Activated T-helper 17 cell treated with anti-CD3 and anti-CD28 coated beads, Interleukin-2, amount 50 U/mL, for 72 hours (primary cell): ENCODE results near the gene UGT8. TPM values are rescaled to one million over a fixed set of nuclear protein-coding genes. Genes with fewer than 3 reads are reported as not detected.
"Not testable (repeated sequence)": the region's sequence is repeated elsewhere in the genome, so short reads cannot be mapped to it uniquely, and the experiment has no call there.

Source experiments
- ATAC-seq: fragments of 150-1000 bp; cut with Tn5 transposase; replicated peaks from 2 replicates; pipeline ENCODE4 v1.10.0; 2021; ENCODE audit warnings: mild to moderate bottlenecking, moderate library complexity
- H3K27ac Mint-ChIP-seq: one replicate; pipeline ENCODE4 v1.8.0; 2022; ENCODE audit warnings: mixed read lengths
- H3K27me3 Mint-ChIP-seq: one replicate; pipeline ENCODE4 v1.8.0; 2022; ENCODE audit warnings: mixed read lengths
- H3K36me3 Mint-ChIP-seq: one replicate; pipeline ENCODE4 v1.8.0; 2022; ENCODE audit warnings: low read depth, mild to moderate bottlenecking, mixed read lengths
- H3K4me1 Mint-ChIP-seq: one replicate; pipeline ENCODE4 v1.8.0; 2022; ENCODE audit warnings: mixed read lengths
- H3K4me3 Mint-ChIP-seq: one replicate; pipeline ENCODE4 v1.8.0; 2022; ENCODE audit warnings: mild to moderate bottlenecking, mixed read lengths
- H3K9me3 Mint-ChIP-seq: one replicate; pipeline ENCODE4 v1.8.0; 2022; ENCODE audit warnings: mixed read lengths
- total RNA-seq, 2 donors: library from RNA; stranded (reverse); gene quantifications; one replicate each; pipeline ENCODE4 v1.2.3, GENCODE V29; 2022

The UGT8 gene
- total RNA-seq, 2 donors from 2014 or later, result 0.82 to 1.4 TPM

DNA sequence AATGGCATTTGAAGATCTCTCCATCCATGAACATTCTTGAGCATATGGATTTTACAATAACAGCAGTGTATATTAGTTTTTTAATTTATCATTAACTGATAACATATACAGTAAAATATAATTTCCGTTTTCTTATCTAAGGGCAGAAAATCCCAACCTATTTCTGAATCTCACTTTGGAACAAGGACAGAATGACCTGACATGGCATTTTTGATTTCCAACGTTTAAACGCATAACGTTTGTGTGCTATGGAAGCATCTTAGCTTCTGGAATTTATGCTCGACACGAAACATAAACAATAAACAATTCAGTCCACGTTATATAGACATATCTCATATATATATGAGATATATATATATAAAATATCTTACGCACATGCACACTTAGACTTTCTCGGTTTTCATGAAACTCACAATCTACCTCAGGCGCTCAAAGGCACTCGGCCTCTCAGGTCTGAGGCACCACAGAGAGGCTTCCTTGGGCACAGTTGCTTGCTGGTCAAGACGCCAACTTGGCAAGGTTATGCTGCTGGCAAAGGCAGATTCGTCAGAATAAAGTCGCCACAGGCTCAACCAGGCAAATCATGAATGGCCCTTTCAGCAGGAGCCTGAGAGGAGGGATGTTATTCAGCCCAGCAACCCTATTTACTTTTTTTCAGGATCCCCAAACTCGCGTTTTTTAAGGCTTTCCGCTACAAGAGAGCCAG is 1.0 kb upstream of the UGT8 start:
- Mint-ChIP-seq H3K36me3 (no peaks in the 10 kb centered on the region), H3K27me3 (peaks cover 29% of the 10 kb centered on the region), H3K4me3 (peak overlapping the region; percentile 70)

DNA sequence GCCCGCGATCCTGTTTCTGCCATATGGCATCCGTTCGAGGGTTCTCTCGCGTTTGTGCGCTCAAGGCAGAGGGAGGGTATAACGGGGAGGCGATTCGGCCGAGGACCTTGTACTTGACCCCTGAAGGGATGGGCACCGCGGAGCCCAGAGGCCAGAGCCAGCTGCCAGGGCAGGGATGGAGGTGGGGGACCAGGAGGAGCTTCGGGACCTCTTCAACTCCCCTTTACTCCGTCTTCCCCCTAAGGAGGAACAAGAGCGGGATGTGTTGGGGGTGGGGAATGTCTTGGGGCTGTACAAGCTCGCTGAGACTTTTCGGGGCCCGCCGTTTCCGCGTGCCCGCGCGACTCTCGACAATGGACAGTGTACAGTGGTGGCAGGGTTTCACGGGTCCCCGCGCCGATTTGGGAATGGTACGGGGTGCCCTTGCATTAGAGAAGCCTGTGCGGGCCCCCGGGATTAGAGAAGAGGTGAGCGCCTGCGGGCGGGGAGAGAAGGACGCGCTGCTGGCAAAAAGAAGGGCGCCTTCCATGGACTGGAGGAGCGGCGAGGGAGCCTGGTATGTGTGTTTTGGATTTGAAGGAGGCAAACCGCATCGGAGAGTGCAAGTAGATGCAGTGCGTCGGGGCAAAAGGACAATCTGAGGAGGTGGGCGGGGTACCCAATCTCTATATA is 760 bp downstream of the UGT8 start:
- H3K27me3 Mint-ChIP-seq, result peaks cover 24% of the 10 kb centered on the region
- H3K36me3 Mint-ChIP-seq, result no peaks in the 10 kb centered on the region
- peak; percentile 5 for ATAC-seq
- H3K9me3 Mint-ChIP-seq, result no peaks in the 10 kb centered on the region
- no peak overlapping the region for H3K27ac Mint-ChIP-seq
- H3K4me1 Mint-ChIP-seq, result no peaks in the 10 kb centered on the region
- H3K4me3 Mint-ChIP-seq, result peak overlapping the region; percentile 70

More for the DNA sequence above, 1.0 kb upstream of the UGT8 start:
- H3K9me3 Mint-ChIP-seq, result no peaks in the 10 kb centered on the region
- H3K4me1 Mint-ChIP-seq, result no peaks in the 10 kb centered on the region
- H3K27ac Mint-ChIP-seq, result no peak overlapping the region
- no peak for ATAC-seq

DNA sequence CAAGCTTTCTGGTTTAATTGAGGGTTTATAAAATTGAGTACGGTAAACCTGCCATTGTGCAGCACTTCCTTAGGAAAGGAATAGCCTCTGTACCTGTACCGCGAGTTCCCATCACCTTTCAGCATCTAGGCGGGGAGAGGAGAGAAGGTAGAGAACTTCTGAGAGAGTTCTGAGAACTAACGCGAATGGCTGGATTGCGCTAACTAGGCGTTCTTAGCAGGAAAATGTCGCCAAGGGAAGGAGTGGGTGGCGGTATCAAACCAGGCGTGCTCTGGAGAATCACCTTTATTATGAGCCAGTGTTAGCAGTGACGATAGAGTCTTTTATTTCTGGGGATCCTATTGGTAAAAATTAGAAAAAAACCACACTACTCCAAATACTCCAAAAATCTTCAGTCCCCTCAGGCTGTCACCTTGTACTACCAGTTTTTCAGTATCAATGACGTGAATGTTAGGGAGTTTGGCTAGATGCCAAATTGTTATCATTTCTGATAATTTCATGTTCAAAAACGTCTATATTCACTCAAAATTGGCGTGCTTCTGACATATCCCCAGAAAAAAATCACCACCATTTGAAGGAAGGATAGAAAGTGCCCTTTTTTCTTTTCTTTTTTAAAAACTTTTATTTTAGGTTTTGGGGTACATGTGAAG is 1.4 kb downstream of the UGT8 start:
- Mint-ChIP-seq H3K27me3 (peaks cover 24% of the 10 kb centered on the region), H3K4me1 (no peaks in the 10 kb centered on the region), H3K4me3 (peak overlapping the region; percentile 70), H3K27ac (no peak overlapping the region), H3K9me3 (no peaks in the 10 kb centered on the region), H3K36me3 (no peaks in the 10 kb centered on the region)
- ATAC-seq, result peak; percentile 23

DNA sequence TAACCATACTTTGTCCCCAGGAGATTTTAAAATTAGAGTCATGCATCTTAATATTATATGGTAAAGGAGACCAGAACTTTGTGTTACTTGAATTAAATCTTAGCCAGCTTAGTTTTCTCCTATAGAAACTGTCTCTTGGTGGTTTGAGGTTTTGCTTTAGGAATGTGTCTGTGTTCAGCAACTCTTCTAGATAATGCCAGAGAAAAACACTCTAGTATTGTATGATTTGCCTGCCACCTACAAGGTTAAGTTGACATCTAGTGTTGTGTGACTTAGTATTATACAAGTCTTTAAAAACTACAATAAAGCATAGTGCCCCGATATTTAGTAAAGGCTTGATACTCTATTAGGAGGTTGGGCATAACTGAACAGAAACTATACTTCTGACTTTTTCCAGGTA is 2.1 kb downstream of the UGT8 start:
- no peak for ATAC-seq
- peak overlapping the region; percentile 70 for H3K4me3 Mint-ChIP-seq
- no peaks in the 10 kb centered on the region for H3K36me3 Mint-ChIP-seq
- no peaks in the 10 kb centered on the region for H3K9me3 Mint-ChIP-seq
- H3K4me1 Mint-ChIP-seq, result no peaks in the 10 kb centered on the region
- no peak overlapping the region for H3K27ac Mint-ChIP-seq
- peaks cover 24% of the 10 kb centered on the region for H3K27me3 Mint-ChIP-seq

DNA sequence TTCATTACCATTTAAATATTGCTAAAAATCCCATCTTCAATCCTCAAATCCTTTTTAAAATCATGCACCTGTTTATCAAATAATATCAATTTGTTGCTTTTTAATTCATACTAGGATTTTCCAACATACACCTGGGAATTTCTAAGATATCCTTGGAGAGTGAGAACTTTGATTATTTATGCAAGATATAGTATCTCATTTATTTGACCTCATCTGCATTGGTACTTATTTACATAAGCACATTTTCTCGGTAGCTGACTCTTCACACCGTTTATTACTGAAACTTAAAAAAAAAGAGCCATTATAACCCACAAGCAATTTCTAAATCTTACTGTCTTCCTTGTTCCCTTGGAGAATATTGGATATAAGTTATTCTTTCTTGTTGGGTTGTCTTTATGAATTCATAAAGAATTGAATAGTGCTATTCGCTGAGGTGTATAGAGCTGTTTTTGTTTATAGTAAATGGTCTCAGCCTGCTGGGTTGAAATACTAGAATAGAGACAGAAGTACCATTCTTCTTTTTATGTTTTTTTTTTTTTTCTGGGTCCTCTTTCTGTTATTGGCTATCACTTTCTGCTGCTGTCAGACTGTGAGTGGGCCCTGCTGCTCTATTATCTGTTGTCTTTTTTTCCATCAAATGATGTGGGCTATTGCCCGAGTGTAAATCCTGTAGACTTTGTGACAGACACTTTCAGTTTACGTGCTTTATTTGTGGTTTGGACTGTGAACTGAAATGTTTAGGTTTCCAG is 2.9 kb downstream of the UGT8 start:
- Mint-ChIP-seq H3K27me3 (peaks cover 21% of the 10 kb centered on the region), H3K4me1 (no peaks in the 10 kb centered on the region), H3K36me3 (no peaks in the 10 kb centered on the region), H3K27ac (no peak overlapping the region), H3K9me3 (no peaks in the 10 kb centered on the region), H3K4me3 (no peak overlapping the region)
- ATAC-seq, result no peak

DNA sequence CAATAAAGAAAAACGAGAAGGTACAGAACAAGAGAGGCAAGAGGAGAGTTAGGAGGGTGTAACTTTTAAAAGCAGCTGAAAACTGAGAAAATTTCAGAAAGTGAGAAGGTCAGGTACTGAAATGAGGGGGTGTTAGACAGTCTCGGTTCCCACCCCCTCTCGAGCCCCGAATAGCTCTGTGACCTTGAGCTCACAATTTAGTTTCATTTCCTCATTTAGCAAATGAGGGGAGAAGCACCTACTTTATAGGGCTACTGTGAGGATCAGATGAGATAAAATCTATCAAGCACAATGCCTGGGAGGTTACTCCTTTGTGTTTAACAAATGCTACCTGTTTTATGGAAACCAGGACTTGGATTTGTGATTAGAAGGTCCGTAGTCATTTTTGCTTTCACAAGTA is 4.9 kb downstream of the UGT8 start:
- ATAC-seq, result no peak
- no peaks in the 10 kb centered on the region for H3K9me3 Mint-ChIP-seq
- no peak overlapping the region for H3K4me3 Mint-ChIP-seq
- H3K36me3 Mint-ChIP-seq, result no peaks in the 10 kb centered on the region
- H3K27me3 Mint-ChIP-seq, result peaks cover 16% of the 10 kb centered on the region
- no peaks in the 10 kb centered on the region for H3K4me1 Mint-ChIP-seq
- no peak overlapping the region for H3K27ac Mint-ChIP-seq

DNA sequence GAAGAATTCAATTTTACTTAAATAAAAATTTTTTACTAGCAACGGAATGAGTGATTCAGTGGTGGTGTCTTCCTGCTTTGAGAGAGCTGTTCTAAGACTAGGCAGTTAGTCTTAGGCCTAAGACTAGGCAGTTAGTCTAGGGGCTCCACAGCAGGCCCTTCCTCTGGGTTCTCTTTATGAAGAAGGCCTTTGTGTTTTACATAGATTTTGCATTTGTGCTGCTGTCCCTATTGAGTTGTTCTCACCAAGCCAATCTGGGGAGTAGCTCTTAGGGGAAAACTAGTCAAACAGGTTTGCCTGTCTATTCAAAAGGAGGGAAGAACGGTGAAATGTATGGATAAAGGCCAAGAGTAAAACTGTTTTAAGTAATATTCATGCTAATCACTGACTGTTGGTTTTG is 7.6 kb downstream of the UGT8 start:
- Mint-ChIP-seq H3K36me3 (no peaks in the 10 kb centered on the region), H3K9me3 (no peaks in the 10 kb centered on the region), H3K4me3 (no peak overlapping the region), H3K27ac (no peak overlapping the region), H3K27me3 (no peaks in the 10 kb centered on the region), H3K4me1 (no peaks in the 10 kb centered on the region)
- ATAC-seq, result no peak

DNA sequence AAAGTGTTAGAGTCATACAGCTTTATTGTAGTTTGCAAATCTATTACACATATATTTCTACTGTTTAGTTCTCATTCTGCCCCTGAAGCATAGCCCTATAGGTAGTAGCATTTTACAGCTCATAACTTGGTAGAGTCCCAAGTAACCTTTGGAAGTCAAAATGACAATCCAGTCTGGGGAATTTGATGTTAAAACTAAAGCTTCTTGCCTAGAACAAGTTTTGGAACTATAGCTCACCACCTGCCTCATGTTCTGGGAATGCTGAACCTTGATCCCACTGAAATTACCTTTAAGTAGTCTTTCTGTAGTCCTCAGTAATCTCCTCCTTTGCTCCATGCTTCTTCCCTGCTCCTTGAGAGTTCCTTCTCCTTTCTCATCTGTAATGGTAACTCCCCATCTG is 8.4 kb downstream of the UGT8 start:
- Mint-ChIP-seq H3K27ac (no peak overlapping the region), H3K36me3 (no peaks in the 10 kb centered on the region), H3K27me3 (no peaks in the 10 kb centered on the region)

DNA sequence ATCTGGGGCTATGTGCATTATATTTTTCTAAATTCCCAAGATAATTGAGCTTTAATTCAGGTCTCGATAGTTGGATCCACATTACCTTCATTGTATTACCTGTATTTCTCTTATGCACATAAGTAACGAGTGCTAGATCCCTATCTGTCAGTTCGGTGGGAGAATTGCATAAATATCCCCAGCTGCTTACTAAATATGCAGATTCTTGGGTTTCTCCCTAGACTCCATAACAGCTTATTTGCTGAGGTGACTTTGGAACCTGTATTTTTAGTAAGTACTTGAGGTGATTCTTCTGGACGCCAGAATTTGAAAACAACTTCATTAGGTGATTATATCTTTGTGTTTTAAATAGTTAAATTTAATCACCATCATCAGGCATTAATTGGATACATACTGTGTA is 15.0 kb downstream of the UGT8 start:
- Mint-ChIP-seq H3K9me3 (no peaks in the 10 kb centered on the region), H3K36me3 (no peaks in the 10 kb centered on the region), H3K4me1 (no peaks in the 10 kb centered on the region), H3K4me3 (no peak overlapping the region), H3K27ac (no peak overlapping the region), H3K27me3 (peaks cover 4% of the 10 kb centered on the region)
- ATAC-seq, result no peak

More for the DNA sequence above, 8.4 kb downstream of the UGT8 start:
- H3K9me3 Mint-ChIP-seq, result no peaks in the 10 kb centered on the region
- H3K4me3 Mint-ChIP-seq, result no peak overlapping the region
- ATAC-seq, result no peak
- no peaks in the 10 kb centered on the region for H3K4me1 Mint-ChIP-seq

DNA sequence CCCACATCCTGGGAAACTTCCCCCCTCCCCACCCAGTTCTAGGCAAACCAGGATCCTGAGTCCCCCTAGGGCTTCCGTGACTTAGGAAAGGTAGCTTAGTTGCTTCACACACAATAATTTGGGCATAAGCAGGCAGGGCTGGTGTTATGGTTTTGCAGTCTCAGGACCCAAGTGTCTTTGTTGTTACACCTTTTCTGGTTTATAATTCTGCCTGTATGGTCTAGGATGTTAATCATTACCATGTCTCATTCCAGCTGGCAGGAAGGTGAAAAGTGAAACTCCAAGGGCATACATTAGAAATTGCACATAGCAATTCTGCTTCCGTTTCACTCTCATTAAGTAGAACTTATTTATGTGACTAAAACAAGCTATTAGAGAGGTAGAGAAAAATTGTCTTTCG is 16.8 kb downstream of the UGT8 start:
- ATAC-seq, result no peak
- Mint-ChIP-seq H3K4me1 (no peaks in the 10 kb centered on the region), H3K4me3 (no peak overlapping the region), H3K36me3 (no peaks in the 10 kb centered on the region), H3K27ac (no peak overlapping the region), H3K27me3 (peaks cover 4% of the 10 kb centered on the region), H3K9me3 (no peaks in the 10 kb centered on the region)

DNA sequence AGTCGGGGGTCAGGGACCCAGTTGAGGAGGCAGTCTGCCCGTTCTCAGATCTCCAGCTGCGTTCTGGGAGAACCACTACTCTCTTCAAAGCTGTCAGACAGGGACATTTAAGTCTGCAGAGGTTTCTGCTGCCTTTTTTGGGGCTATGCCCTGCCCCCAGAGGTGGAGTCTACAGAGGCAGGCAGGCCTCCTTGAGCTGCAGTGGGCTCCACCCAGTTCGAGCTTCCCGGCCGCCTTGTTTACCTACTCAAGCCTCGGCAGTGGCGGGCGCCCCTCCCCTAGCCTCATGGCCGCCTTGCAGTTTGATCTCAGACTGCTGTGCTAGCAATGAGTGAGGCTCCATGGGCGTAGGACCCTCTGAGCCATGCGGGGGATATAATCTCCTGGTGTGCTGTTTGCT is 17.4 kb downstream of the UGT8 start:
- not testable (repeated sequence) for H3K4me1 Mint-ChIP-seq, ATAC-seq, H3K27me3 Mint-ChIP-seq, H3K36me3 Mint-ChIP-seq, H3K4me3 Mint-ChIP-seq, H3K9me3 Mint-ChIP-seq, H3K27ac Mint-ChIP-seq

DNA sequence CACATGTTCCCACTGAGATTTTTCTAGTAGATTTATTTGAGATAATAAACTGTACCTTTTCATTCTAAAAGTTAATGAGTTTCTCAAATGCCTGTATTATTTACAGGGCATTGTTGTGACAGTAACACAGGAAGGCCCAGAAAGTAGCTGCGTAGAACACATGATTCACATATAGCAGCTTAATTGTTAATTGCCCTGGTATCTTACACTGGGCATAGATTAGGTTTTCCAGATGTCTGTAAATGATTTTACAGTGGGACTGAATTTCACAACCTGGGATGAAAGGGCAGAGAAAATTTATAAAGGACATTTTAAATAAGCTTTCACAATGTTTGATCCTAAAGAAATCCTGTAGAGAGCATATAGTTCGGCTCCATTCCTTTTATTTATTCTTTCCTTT is 27.6 kb downstream of the UGT8 start:
- H3K4me3 Mint-ChIP-seq, result no peak overlapping the region
- no peaks in the 10 kb centered on the region for H3K27me3 Mint-ChIP-seq
- H3K36me3 Mint-ChIP-seq, result no peaks in the 10 kb centered on the region
- H3K27ac Mint-ChIP-seq, result no peak overlapping the region
- no peaks in the 10 kb centered on the region for H3K4me1 Mint-ChIP-seq
- H3K9me3 Mint-ChIP-seq, result no peaks in the 10 kb centered on the region
- no peak for ATAC-seq

DNA sequence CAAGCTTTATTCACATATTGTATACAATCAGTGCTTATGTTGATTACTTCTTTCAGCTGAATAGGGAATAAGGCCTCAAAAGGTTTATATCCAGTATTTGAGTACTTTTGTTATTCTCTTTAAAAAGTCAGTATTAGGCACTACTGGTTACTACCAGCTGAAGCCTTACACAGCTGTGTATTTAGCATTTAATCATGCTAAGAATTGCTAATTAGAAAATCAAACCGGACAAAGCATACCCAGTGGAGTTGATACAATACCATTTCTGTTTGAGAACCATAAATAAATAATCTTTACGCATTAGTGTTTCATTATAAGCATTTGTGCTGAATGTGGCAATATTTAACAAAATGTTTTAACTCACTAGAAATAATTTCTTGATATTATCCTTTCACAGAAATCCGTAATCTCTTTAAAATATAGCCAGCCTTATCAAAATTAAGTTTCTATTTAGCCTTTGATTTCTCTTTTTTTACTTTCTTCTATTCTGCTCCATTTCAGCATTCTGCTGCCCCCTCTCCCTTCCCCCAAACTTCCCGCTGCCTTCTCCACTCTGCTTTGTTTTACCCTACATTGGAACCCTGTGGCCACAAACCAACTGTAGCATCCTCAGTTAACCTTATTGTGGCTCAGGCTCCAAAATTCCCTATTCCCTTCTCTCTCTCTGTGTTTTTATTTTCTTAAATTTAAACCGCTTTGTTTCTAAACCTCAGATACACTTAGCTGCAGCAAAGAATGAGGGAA is 37.8 kb downstream of the UGT8 start:
- no peak for ATAC-seq
- Mint-ChIP-seq H3K27me3 (peaks cover 11% of the 10 kb centered on the region), H3K27ac (no peak overlapping the region), H3K36me3 (no peaks in the 10 kb centered on the region), H3K4me1 (no peaks in the 10 kb centered on the region), H3K9me3 (no peaks in the 10 kb centered on the region), H3K4me3 (no peak overlapping the region)

DNA sequence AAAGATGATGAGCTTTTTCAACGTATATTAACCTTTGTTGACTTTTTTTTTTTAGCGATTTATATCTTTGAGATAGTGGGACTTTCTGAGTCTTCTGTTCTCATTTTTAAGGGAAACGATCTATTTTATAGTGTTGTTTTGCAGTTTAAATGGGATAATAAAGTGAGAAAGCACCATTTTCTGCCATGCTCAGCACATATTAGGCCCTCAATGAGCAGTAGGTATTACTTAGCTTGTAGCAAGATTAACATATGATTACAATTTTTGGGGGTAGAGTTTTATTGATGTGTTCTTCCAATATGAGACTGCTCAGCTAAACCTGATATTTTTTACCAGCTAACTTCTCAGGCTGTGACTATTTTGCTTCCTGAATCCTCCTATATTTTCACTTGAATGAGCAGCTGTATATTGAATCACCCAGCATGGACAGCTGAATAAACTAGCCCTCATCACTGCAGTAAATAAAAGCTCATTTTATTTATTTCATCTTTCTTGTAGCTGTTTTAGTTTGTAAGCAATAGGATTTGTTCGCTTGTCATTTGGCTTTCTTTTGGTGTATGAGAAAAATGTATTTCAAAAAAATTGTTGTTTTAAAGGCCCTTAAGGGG is 43.7 kb downstream of the UGT8 start:
- no peak overlapping the region for H3K27ac Mint-ChIP-seq
- H3K36me3 Mint-ChIP-seq, result no peaks in the 10 kb centered on the region
- H3K9me3 Mint-ChIP-seq, result no peaks in the 10 kb centered on the region
- H3K4me1 Mint-ChIP-seq, result no peaks in the 10 kb centered on the region
- H3K4me3 Mint-ChIP-seq, result no peak overlapping the region
- H3K27me3 Mint-ChIP-seq, result no peaks in the 10 kb centered on the region
- ATAC-seq, result no peak
